Uterus (tissue), 4 donors: ENCODE measurements around the gene C9orf50. TPM values are rescaled to one million over a fixed set of nuclear protein-coding genes. Genes with fewer than 3 reads are reported as not detected.

Experiments
- DNase-seq, 2 donors: peaks; one replicate each; pipeline ENCODE4 v3.0.0-alpha.2; 2019 to 2020
- H3K27ac ChIP-seq, 2 donors: fragments of 200-600 bp; sonication (generic); 1 replicate in 1 of 2; 2 replicates in 1 of 2; pipeline ENCODE4 v1.5.1; 2016 to 2018
- H3K27me3 ChIP-seq, 2 donors: fragments of 200-600 bp; sonication (generic); one replicate each; pipeline ENCODE4 v1.5.1; 2018 to 2019; ENCODE audit warnings: control low read depth in 1 of 2
- H3K36me3 ChIP-seq, 2 donors: fragments of 200-600 bp; sonication (generic); one replicate each; pipeline ENCODE4 v1.5.1; 2019; ENCODE audit warnings: control low read depth in 1 of 2
- H3K4me1 ChIP-seq, 2 donors: fragments of 200-600 bp; sonication (generic); one replicate each; pipeline ENCODE4 v1.5.1; 2018 to 2019; ENCODE audit warnings: control low read depth in 1 of 2
- H3K4me3 ChIP-seq, 2 donors: fragments of 200-600 bp; sonication (generic); 1 replicate in 1 of 2; 2 replicates in 1 of 2; pipeline ENCODE4 v1.5.1; 2018 to 2019; ENCODE audit warnings: mild to moderate bottlenecking in 1 of 2
- H3K9me3 ChIP-seq, 2 donors: fragments of 200-600 bp; sonication (generic); one replicate each; pipeline ENCODE4 v1.5.1; 2019; ENCODE audit warnings: control low read depth in 1 of 2
- POLR2A ChIP-seq, 2 donors: fragments of 450-650 bp; IDR thresholded peaks; one replicate each; pipeline ENCODE4 v1.6.1; 2016; ENCODE audit warnings: antibody characterized with exemption in 2 of 2, mild to moderate bottlenecking in 1 of 2, moderate library complexity in 1 of 2
- intact Hi-C: fragments of 100-400 bp; cut with DNase I; formaldehyde crosslinking; loops from one replicate; pipeline ENCODE4 v1.15.1; 2023; ENCODE audit warnings: low total_unique reads
- total RNA-seq, 4 donors: library from RNA; depleted of rRNA in 3 of 4; stranded (reverse); fragments of >200 nt in 3 of 4; gene quantifications; one replicate each; pipeline versions ENCODE4 v1.1.0 to v1.2.4, GENCODE V29; 2014 to 2023
- TF ChIP-seq, protein P1 (sequence below), 4 experiments: fragments of 200-600 bp in 2 of 4; fragments of 450-650 bp in 2 of 4; sonication (generic) in 2 of 4; IDR thresholded peaks; one replicate each; pipeline ENCODE4 v1.5.1; 2016 to 2019; ENCODE audit warnings: antibody characterized with exemption in 4 of 4, mild to moderate bottlenecking in 2 of 4, moderate library complexity in 1 of 4
- donor health status: DM: yes; HTN: yes; CAD: no.

The C9orf50 gene
- total RNA-seq, 4 donors from 2014 or later = 0.35 TPM; not detected in 3

- H3K27ac ChIP-seq = no peak overlapping the region
- peaks cover 0 to 16% of the 10 kb centered on the region in 2 donors for H3K4me1 ChIP-seq
- H3K27me3 ChIP-seq = no peaks in the 10 kb centered on the region
- H3K4me3 ChIP-seq = no peak overlapping the region
- H3K36me3 ChIP-seq = no peaks in the 10 kb centered on the region
- intact Hi-C loops = no loop called here
- no peak for DNase-seq
- TF ChIP-seq, protein P1, sequence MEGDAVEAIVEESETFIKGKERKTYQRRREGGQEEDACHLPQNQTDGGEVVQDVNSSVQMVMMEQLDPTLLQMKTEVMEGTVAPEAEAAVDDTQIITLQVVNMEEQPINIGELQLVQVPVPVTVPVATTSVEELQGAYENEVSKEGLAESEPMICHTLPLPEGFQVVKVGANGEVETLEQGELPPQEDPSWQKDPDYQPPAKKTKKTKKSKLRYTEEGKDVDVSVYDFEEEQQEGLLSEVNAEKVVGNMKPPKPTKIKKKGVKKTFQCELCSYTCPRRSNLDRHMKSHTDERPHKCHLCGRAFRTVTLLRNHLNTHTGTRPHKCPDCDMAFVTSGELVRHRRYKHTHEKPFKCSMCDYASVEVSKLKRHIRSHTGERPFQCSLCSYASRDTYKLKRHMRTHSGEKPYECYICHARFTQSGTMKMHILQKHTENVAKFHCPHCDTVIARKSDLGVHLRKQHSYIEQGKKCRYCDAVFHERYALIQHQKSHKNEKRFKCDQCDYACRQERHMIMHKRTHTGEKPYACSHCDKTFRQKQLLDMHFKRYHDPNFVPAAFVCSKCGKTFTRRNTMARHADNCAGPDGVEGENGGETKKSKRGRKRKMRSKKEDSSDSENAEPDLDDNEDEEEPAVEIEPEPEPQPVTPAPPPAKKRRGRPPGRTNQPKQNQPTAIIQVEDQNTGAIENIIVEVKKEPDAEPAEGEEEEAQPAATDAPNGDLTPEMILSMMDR (IDR thresholded peaks at IDR 0.05) = no peak
- no peak for TF ChIP-seq POLR2A (IDR thresholded peaks at IDR 0.05)
- H3K9me3 ChIP-seq = no peaks in the 10 kb centered on the region
Observed at GRCh38 chr9:129635099-129636065, 14.5 kb upstream of the C9orf50 start.

GRCh38 chr9:129633848-129634247 is 12.9 kb upstream of the C9orf50 start:
- intact Hi-C loops = no loop called here
- H3K27me3 ChIP-seq = no peaks in the 10 kb centered on the region
- no peak overlapping the region for H3K4me3 ChIP-seq
- no peaks in the 10 kb centered on the region for H3K36me3 ChIP-seq
- TF ChIP-seq, protein P1 (IDR thresholded peaks at IDR 0.05) = no peak
- no peak for TF ChIP-seq POLR2A (IDR thresholded peaks at IDR 0.05)
- H3K27ac ChIP-seq = no peak overlapping the region
- no peaks in the 10 kb centered on the region for H3K9me3 ChIP-seq
- no peak for DNase-seq
- peaks cover 0 to 13% of the 10 kb centered on the region in 2 donors for H3K4me1 ChIP-seq

DNA sequence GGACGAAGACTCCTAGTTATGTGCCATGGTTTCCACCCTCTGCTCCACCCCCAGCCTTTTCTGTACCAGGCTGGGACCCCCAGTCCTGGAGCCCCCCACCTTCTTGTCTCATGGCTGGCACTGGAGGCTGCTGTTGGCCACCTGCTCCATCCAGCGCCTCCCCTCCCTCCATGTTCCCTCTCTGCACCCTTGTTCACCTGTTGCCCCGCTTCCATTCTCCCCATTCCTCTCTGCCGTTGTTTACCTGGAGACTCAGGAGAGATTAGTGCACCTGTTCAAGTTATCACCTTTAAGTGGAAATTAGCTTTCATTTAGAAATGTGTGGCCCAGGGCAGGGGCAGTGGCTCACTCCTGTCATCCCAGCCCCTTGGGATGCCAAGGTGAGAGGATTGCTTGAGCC is 12.3 kb upstream of the C9orf50 start:
- no peaks in the 10 kb centered on the region for H3K9me3 ChIP-seq
- H3K27me3 ChIP-seq = no peaks in the 10 kb centered on the region
- no peak for DNase-seq
- H3K36me3 ChIP-seq = no peaks in the 10 kb centered on the region
- no peak for TF ChIP-seq POLR2A (IDR thresholded peaks at IDR 0.05)
- TF ChIP-seq, protein P1 (IDR thresholded peaks at IDR 0.05) = no peak
- H3K4me1 ChIP-seq = peaks cover 0 to 13% of the 10 kb centered on the region in 2 donors
- H3K27ac ChIP-seq = no peak overlapping the region
- intact Hi-C loops = no loop called here
- no peak overlapping the region for H3K4me3 ChIP-seq

DNA sequence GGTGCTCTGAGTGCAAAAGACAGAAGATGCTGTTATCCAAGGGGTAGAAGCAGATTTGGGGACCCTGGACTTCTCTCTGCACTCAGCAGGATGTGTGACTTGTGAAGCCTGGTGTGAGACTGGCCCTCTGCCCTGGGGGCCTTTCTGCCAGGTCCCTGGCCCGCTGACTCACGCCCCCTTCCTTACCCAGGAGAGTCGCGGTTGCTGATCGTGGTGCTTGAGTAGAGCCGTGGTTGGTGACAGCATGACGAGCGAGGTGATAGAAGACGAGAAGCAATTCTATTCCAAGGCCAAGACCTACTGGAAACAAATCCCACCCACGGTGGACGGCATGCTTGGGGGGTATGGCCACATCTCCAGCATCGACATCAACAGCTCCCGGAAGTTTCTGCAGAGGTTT is 11.6 kb upstream of the C9orf50 start:
- H3K36me3 ChIP-seq = no peaks in the 10 kb centered on the region
- peaks cover 4 to 20% of the 10 kb centered on the region in 2 donors for H3K4me1 ChIP-seq
- H3K27ac ChIP-seq = no peak overlapping the region

More for the DNA sequence above, 11.6 kb upstream of the C9orf50 start:
- no peak for DNase-seq
- intact Hi-C loops = no loop called here
- TF ChIP-seq, protein P1 (IDR thresholded peaks at IDR 0.05) = no peak
- TF ChIP-seq POLR2A (IDR thresholded peaks at IDR 0.05) = no peak
- H3K27me3 ChIP-seq = no peaks in the 10 kb centered on the region
- H3K4me3 ChIP-seq = no peak overlapping the region
- H3K9me3 ChIP-seq = no peaks in the 10 kb centered on the region
